Renal cortical epithelial cell (primary cell): Measurements from ENCODE around the gene RBKS. TPM values are rescaled to one million over a fixed set of nuclear protein-coding genes. Genes with fewer than 3 reads are reported as not detected.

Experiments
- DNase-seq: peaks from one replicate; pipeline ENCODE4 v3.0.0-alpha.2; 2011; ENCODE audit warnings: low read depth
- total RNA-seq: library from RNA; depleted of rRNA; stranded (reverse); fragments of >200 nt; gene quantifications from 2 replicates; pipeline ENCODE4 v1.2.3, GENCODE V29; 2014

Gene RBKS
- 10.0 and 12.5 TPM in 2 replicates for total RNA-seq

DNA sequence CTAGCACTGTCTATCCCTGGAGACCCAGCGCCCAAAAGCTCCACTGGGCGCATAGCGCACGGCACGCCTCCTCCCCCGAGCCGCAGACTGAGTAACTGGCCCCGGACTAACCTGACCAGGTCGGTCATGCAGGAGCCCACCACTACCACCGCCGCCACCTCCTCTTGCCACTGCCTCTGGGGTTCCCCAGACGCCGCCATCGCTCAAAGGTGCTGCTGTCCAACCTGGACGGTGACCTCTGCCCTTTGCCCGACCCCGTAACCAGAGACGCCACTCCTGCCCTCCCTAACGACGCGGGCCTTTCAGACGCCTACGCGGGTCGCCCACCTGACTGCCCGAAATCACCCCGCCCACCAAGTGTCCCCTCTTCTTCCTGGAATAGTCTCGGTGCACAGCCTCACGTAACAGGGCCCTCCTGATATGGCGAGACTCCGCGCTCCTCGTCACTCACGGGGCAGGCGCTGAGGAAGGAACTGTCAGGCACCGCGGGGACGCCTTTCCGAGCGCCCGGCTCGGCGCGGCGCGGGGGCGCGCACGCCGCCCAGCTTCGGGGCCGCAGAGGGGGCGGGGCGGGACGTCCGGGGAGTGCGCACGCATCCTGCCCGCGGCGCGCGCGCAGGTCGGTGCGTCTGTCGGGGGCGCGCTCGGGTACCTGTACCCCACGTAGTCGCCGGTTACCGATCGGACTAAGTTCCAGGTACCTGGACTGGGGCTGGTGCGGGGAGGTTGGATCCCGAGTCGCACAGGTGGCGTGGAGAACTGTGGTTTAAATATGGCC lies at the start of gene RBKS, which contains the start of gene BABAM2:
Gene RBKS, minus strand, starts transcription at position 242 of the 778 bp plus-strand sequence. Its CDS starts 42 bp downstream, at position 200.
Gene BABAM2, plus strand, starts transcription at position 584 of the 778 bp plus-strand sequence. CDS start 3,828 bp downstream, outside the sequence.
- peak; percentile 74 for DNase-seq

DNA sequence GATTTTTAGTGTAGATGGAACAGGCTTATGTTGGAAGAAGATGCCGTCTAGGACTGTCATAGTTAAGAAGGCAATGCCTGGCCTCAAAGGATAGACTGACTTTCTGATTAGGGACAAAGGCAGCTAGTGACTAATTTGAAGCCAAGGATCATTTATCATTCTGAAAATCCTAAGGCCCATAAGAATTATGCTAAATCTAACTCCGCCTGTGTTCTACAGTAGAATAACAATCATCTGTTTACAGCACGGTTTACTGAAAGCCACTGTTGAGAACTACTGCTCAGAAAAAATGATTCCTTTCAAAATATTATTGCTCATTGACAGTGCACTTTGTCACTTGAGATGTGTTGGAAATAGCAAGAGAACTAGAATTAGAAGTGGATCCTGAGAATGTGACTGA lies 44.8 kb upstream of the RBKS start:
- no peak for DNase-seq

DNA sequence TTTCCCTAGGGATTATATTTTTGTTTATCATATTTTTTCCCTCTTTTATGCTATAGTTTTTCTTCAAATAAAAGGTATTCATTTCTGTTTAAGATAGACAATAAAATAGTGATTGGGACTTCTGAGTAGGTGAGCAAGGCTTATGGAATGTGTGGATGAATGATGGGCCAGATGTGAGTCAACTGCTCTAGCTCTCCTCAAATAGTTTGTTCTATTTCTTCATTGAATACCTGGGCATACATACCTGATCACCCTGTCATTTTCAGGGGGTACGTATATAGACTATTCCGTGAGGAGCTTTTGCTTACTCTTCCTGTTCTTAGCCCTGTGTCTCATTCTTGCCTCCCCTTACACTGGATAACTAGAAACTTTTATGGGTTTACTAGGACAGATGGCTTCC lies 42.2 kb upstream of the RBKS start:
- DNase-seq: peak; percentile 92

DNA sequence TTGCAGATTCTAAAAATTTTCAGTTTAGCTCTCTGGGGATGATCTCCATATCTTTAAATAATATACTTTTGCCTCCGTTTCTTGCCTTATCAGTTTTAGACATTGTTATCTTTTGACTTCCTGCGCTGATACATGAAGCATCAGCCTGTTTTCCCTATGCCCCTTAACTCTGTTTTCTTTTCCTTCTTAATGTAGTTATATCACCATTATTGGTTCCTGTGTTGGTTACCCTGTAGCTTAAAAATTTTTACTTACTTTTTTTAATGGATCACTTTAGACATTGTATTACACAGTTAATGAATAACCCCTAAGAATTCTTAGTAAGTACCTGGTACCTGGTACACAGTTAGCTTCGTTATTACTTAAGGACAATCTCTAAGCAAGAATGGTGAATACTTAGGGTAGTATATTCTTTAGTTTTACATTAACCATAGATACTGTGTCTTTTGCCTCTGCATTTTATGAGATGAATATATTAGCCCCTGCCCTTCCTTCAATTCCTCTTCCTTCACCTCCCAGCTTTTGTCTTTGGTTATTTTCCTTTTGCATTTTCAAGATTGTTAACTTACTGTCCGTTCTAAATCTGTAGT lies 41.3 kb upstream of the RBKS start:
- peak; percentile 86 for DNase-seq

DNA sequence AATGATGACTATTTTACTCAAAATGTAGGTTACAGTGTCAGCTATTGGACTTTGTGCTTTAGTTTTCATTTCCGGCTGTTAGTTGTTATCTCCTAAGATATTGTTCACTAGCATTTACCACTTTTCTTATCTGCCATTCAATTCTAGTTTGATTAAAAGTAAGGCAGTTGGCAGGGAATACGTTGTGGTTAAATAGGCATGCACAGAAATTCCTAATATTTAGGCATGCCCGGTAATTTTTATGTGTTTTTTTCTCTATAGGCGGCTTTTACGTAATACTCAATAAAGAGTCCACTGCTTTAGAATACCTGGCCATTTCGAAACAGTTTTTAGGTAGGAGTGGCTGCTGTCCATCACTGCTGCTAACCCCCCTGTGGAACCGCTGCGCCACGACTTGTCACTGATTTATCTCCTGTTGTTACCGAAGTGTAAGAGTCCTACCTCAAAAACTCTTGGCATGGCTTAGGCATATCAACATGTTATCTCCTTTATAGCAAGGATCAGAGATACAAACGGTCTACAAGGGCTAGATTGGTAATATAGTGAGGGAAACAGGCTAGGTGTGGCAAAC lies 39.8 kb upstream of the RBKS start:
- no peak for DNase-seq

DNA sequence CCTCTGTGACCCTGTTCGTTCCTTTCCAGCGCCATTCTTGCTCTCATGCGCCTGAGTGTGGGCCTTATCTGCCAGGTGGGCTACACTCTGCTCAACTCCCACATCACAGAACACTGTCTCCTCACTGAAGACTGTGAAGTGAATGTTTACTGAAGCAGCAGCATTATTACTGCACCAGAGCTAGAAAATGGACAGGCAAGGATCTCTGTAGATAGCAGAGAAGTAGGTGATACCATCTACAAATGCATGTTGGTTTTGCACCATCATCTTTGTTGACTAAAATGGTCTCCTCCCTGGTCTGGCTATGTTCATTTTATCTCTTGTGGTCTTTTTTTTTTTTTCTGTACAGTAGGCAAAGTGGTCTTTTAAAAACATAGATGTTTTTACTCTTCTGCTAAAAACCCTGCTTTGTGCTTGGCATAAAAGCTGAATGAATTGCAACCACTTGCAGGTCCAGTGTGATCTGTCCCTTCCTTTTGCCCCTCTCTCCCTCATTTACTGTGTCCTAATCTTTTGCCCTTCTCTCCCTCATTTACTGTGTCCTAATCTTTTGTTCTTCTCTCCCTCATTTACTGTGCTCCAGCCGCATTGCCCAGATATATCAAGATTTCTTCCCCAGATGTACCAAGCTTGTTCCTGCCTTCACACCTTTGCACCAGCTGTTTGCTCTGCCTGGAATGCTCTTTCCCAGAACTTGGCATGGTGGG lies 35.7 kb upstream of the RBKS start:
- DNase-seq: no peak

DNA sequence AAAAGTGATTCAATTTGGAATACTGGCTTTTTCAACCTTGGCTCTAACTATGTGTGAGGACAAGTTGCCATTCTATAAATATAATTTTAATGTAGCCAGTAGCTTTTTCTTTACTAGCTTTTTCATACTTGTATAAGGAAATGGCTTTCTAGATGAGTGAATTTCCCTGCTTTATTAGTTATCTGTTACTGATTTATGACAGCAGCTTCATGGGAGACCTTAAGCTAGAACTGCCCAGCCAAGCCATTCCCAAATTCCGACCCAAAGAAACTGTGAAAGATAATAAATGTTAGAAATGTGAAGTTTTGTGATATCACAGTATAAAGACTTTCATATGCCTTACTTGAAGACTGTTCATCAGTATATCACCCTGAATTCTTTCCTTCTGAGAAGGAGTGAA lies 32.7 kb upstream of the RBKS start:
- DNase-seq: peak; percentile 84

DNA sequence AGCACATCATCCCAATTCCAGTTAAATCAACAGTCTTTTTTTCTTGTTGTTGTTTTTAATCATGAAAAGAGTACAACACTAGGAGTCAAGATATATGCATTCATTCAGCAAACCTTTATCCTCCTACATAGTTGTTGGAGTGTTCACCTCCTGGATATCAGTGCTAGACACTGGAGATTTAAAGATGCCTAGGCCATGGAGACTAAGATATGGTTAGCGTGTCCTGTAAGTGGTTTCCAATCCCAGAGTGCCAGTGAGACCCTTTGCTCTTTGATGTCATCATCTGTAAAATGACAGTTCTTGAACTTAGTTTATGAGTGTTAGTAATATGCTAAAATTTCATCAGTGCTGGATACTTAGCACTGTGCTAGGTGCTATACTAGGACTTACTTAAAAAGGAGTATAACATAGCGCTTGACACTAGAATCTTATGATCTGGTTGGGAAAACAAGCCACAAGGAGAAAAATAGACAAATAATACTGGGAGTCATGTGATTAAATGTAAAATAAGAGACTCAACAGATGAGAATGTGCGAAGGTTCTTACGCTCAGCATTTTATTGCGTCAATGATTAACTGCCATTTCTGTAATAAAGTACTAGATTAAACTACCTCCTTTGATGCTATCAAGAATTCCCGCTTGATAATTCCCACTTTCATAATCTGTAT lies 31.8 kb upstream of the RBKS start:
- DNase-seq: peak; percentile 99

DNA sequence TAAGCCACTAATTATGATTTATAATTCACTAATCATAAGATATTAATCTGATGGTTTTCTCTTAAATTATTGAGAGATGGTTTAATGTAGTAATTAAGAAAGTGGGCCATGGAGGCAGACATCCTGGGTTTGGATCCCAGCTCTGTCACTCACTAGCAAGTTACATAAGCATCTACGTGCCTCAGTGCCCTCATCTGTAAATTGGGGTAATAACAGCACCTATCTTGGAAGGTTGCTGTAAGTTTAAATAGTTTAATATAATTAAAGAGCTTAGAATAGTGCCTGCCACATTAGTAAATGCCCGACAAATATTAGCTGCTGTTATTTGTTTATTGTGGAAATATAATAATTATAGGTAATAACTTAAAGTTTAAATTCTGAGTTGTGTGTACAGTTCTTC lies 31.2 kb upstream of the RBKS start:
- DNase-seq: no peak

DNA sequence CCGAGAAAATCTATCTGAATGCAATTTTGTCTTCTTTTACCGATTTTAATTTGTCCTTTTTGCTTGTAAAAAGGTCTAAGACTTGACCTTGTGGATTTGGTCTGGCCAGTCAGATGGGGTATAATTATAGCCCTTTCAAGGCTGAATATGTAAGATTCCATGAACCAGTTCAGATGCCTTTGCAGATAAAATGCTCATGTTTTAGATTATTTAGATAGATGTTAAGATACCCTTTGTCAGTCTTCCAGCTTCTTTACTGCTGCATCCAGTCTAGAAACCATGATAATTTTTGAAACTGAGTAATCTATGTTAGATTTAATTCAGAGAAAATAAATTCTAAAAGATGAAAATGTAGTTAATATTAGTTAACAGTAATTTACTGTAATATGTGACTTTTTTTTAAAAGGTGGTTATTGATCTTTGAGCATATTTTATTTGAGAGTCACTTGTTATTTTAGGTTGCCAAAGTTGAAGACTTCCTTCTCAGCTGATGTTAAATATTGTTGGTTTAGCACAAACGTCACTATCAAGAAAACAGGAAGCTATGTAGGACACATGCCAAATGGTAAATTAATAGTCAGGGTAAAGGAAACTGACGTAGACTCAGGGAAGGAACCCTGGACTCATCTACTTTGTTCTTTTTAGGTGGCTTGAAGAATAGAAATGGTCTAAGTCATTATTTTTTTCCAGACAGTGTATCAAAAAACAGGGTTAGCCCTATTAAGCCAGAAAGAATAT lies 30.1 kb upstream of the RBKS start:
- peak; percentile 97 for DNase-seq

DNA sequence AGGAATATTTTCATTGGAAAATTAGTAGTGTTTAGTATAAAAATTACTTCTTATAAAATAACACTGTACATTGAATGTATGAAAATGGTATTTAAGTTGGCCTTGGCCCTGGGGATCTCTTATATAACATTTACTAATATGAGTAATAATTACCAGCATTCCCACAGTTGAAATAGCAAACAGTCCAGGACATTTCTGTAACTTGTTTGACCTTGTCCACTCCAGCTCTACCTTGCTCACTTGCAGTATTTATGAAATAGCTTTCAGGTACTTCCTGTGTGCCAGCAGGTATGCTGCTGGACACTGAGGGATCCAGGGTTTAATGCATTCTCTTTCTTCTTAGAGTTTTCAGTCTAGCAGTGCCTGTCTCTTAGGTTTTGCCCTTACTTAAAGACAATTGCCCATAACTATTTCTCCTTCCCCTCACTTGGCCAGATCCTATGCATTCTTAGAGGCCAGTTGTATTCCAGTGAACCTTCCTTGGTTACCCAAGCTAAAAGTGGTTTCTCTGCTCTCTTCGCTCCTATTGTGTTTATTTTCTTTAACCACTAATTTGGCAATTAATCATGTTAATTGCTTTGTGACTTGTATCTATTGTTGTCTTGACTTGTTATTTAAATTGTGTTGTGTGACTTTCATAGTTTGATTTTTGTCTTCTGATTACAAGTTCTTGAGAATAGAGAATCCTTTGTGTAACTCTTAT lies 26.3 kb upstream of the RBKS start:
- peak; percentile 66 for DNase-seq

DNA sequence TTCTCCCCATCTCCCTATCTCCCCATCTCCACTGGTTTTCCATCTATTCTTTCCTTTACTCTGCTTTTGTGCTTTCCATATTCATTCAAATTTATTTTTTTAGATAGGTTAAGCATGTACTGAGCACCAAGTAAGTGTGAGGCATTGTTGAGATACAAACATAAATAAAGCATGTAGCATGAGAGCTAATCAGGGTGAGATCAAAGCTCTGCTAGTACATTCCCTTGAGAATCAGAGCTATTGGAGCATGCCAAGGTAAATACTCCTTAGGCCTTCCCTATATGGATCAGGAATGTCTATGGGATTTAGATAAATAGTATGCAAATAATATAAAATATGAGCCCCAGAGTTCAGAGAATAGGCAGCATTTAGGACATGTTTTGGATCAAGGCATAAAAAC lies 25.7 kb upstream of the RBKS start:
- peak; percentile 50 for DNase-seq

DNA sequence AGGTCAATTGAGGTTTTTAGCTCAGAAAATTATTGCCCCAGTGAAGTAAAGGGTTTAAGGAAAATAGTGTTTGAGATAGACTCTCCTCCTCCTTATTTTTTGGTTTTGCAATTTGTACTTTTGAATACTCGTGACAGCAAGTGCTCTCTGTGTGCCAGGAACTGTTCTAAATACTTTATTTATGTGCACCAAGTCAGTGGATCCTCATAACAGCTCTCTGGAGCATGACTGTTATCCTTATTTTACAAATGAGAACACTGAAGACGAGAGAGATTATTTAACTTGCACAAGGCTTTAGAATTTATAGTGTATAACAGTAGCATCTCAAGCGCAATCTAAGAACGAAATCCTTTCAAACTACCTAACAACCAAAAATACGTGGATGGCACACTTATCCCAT lies 25.0 kb upstream of the RBKS start:
- DNase-seq: peak; percentile 61

DNA sequence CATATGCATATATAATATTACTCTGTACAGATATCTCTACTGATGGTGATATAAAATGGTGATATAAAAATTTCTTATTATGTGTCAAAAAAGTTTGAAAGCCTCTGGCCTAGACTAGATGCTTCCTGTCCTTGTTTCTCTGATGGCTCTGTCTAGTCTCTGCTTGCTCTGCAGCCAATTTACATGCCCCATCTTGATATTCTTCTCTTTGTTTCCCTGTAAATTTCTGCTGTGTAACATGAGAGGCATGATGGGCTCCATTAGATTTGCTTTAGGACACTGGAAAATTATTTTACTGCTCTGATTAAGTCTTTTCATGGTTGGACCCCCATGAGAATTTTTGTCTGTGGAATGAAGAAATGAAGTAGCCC lies 24.6 kb upstream of the RBKS start:
- DNase-seq: no peak

DNA sequence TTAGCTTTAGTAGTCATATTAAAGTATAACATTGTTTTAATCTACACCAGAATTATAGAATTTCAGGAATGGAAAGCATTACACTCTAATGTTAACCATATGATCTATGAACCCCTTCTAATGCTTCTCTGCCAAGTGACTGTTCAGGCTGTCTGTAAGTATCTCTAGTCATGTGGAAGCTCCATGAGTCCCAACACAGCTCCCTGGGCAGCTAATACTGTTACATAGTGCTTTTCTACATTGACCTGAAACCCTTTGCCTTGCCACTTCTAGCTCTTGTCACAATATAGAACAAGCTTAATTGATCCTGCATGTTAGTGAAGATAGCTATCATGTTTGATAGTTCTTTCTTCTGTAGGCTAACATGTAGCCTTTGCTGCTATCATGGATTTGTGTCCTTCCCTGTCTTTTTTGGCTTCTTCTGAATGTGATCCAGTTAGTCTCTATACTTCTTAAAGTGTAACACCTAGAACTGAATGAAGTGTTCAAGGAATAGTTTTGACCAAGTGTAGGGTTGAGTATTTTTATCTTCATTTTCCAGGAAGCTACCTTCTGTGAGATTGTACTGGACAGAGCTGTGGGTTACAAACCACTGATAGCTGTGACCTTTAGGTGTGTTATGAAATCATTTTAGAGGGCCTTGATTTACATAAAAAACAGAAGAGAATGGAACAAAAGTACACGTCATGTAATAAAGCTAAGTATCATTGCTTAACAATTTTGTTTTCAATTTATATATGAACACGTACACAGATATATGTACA lies 24.0 kb upstream of the RBKS start:
- DNase-seq: no peak

DNA sequence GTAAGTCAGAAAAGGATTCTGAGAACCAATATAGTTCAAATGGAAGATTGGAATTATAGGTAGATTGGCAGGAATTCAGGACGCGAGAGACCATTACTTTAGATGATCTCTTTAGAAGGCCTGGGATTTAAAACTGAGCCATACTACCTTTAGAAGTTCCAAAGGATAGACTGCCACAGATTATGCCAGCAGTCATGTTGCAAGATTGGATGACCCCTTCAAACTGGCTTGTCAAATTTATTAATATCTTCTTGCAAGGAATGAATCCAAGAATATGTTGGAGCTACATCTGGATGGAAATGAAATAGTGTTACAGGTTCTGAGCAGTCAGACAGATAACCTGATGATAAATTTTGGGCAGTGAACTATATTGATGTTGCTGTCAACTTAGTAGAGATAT lies 22.3 kb upstream of the RBKS start:
- no peak for DNase-seq

DNA sequence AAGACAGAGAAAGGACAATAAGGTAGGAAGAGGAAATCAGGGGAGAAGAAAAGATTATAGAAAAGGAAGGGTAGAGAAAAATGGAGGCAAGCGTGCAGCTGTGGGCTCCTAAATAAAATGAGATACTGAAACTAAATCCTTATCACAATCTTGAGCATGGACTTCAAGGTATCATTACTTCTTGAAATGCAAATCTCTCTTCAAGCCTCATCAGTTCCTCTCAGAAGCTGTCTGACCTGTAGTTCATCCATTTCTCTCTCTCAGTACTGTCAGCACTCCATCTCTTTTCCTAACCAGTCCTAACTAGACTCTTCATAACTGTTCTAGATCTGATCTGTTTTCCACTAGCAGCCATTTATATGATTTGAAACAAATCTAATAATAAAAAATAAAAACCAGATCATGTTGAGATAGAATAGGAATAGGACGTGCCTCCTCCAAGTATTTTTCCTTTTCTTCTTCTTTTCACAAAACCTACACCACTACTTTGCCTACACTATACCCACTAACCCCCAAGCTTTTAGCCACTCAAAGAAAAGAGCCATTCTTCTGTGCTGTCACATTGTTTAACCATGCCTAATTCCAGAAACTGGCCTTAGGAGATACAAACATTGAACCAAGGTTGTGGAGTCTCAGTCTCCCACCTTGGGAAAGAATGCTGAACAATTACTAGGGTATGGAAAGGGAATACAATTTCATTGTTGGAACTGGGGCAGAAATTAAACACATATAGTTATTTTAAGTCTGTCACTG lies 21.4 kb upstream of the RBKS start:
- no peak for DNase-seq

DNA sequence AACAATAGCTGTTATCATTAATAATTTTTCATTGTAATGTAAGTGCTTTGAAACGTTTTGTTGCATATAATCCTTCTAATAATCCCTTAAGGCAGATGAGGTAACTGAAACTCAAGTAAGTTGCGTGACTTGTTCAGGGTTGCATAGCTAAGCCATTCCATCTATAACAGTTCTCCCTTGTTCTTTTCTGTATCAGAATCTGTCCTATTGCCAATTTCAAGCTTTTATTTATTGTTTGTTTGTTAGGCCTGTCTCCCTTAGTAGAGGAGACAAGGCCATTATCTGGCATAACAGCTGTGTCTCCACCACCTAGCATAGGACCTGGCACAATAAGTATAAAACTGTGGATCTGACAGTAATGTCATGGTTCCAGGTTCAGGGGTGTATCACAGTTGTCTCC lies 19.7 kb upstream of the RBKS start:
- DNase-seq: no peak

DNA sequence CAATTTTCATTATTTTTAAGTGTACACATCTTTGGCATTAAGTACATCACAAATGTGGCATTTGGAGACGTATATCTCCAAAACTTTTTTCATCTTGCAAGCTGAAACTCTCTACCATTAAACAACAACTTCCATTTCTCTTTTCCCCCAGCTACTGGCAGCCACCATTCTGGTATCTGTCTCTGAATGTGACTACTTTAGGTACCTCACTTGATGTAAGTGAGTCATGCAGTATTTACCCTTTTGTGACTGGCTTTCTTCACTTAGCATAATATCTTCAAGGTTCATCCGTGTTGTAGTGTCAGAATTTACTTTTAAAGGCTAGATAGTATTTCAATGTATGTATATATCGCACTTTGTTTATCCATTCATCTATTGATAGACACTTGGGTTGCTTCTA lies 17.4 kb upstream of the RBKS start:
- DNase-seq: no peak
